ENCODE results near the gene GLP1R.

DNA sequence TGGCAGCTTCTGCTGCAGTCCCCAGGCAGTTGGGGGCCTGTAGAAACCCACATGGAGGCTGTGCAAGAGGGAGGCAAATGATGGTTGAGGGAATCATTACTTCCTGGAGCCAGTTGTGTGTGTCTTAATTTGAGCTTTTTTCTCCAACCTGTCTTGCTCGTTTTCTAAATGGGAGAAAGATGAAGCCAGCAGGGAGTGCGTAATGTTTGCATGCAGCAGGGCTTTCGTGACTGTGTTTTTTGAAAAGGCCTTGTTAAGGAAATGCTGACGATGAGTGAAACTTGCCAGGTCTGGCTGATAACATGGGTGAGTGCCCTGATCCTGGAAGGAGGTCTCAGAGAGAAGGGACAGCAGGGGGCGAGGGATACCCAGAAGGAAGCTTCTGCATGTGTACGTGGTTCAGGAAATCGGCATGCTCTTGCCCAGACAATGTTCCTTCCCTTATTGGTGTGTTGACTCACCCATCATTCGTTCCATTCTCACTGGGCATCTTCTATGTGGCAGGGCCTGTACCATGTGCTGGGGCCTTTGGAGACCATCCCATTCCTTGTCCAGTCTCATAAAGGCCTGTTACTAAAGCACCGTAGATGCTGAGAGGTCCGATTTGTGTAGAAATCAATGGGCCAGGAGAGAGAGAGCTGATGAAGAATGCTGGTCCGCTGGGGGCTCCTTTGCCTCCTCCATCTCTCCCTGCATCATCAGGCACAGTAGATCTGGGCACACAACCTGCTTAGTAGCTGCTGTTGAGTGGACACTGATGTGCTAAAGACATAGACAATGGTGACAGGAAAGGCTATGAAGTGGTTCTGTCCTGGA is 27.4 kb downstream of the GLP1R start:
- TF ChIP-seq CTCF (IDR thresholded peaks at IDR 0.05) (no peak), POLR2A (IDR thresholded peaks at IDR 0.05) (no peak)

Data from Peyer's patch (tissue), 4 donors.